ENCODE measurements around the gene PDE3B. TPM values are rescaled to one million over a fixed set of nuclear protein-coding genes. Genes with fewer than 3 reads are reported as not detected.
"Not testable (repeated sequence)": the region's sequence is repeated elsewhere in the genome, so short reads cannot be mapped to it uniquely, and the experiment has no call there.

The PDE3B gene
- 1 to 10 TPM; 6.8 to 8.8 (median 7.3) TPM for polyA plus RNA-seq (ENCODE audit: insufficient read length in 4 of 4)

DNA sequence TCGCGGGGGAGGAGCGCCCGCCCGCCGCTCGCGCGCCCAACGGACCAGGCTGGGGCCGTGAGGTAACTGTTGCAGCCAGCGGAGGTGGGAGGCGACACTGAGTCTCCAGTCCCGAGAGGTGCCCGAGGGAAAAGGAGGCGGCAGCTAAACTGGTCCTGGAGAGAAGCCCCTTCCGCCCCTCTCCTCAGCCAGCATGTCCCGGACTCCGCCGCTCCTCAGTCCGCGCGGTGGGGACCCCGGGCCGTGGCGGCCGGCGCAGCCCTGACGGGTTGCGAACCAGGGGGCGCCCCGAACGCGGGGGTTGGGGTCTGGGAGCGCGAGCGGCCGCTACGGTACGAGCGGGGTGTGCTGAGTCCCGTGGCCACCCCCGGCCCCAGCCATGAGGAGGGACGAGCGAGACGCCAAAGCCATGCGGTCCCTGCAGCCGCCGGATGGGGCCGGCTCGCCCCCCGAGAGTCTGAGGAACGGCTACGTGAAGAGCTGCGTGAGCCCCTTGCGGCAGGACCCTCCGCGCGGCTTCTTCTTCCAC is at the start of gene PDE3B:
PDE3B (plus strand) TSS at position 108 of the 529 bp plus-strand sequence; CDS start at position 380, 272 bp downstream.
- peak in 3 of 4 donors; percentile 37 to 64 (median 41) for DNase-seq (ENCODE audit: low read depth in 4 of 4, low spot score in 2 of 4)

DNA sequence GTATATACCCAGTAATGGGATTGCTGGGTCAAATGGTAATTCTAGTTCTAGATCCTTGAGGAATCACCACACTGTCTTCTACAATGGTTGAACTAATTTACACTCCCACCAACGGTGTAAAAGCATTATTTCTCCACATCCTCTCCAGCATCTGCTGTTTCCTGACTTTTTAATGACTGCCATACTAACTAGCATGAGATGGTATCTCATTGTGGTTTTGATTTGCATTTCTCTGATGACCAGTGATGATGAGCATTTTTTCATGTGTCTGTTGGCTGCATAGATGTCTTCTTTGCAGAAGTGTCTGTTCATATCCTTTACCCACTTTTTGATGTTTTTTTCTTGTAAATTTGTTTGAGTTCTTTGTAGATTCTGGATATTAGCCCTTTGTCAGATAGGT is 48.3 kb upstream of the PDE3B start:
- DNase-seq (ENCODE audit: low read depth in 4 of 4, low spot score in 2 of 4) = not testable (repeated sequence)

DNA sequence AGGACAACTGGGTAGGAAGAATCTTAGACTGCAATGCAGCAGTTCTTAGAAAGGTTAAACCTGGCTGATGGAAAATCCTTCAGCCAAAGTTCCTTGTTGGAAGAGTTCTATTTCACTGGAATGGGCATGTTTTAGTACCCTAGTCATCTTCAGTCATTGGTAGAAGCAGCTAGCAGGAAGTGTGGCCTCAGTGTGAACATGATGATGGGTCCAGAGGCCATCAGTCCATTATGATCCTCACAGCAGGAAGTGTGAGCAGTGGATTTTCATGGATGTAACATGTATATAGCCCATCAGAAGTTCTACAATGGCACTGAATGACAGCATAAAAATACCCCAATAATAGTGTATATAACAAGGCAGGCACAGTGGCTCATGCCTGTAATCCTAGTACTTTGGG is 35.9 kb upstream of the PDE3B start:
- DNase-seq (ENCODE audit: low read depth in 4 of 4, low spot score in 2 of 4) = no peak

DNA sequence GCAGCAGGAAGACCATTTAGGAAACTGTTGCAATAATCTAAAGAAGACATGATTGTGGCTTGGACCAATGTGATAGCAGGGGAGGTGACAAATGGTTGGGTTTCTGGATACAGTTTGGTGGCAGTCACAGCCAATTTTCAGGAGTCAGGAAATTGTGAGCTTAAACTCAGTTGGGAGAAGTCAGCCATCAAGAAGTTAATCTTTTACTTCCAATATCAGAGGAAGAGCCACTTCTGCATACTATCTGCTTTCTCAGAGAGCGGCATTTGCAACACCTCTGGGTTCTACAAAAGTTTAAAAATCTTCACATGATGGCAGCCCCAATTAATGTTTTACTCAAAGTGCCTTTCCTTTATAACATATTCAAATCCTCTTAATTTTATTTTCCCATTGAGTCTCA is 33.7 kb upstream of the PDE3B start:
- no peak for DNase-seq (ENCODE audit: low read depth in 4 of 4, low spot score in 2 of 4)

DNA sequence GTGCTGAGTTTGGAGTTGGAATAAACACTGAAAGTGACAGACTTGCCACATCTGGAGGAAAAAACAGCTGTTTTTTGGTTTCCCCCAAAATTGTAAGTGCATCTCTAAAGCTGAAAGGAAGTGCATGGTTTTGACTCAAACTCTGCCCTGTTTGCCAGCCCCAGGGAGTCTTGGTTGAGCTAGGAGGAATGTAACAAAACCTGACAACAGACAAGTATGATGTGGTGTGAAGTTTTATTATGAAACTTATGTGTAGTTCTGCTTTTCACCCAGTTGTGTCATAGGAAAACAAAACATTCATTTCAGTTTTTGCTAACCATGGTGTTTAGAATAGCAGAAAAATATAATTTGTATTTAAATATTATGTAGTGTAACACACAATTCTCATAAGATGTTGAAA is 31.7 kb upstream of the PDE3B start:
- no peak for DNase-seq (ENCODE audit: low read depth in 4 of 4, low spot score in 2 of 4)

DNA sequence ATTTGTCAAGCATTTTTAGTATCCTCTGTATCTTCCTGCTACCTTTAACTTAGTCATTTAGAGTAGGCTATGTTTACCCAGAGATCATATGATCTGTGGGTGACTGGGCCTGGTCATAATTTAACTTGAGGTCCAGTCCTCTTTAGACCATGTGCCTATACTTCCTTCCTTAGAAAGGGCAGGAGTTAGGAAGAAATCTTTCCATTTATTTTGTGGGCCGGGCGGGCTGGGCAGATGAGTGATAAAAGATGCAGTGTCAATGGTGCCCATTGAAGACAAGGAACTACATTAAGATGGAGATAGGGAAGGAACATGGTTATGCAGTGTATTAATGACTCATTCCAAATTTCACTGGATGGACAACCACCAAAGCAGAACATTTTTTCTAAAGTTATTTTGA is 30.9 kb upstream of the PDE3B start:
- no peak for DNase-seq (ENCODE audit: low read depth in 4 of 4, low spot score in 2 of 4)

DNA sequence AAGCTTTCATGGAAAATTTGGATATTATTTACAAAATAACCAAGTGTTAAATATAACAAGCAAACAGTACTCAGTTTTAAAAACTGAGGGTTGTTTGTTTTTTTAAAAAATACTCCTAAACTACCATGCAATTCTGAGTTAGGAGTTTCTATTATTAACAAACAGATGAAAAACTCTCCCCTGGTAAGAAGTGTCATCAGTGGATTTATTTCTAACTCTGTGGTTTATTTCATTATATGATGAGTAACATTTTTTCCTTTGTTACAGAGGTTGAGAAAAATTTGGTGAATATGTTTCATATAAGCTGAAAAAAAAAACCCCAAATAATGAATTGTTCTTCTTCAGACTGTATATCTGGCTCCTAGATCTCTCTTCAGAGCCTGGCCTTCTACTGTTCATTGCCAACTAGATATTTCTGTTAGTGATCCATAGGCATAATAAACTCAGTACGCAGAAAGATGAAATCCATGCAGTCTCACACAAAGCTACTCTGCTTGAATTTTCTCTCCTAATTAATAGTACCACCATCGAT is 29.4 kb upstream of the PDE3B start:
- no peak for DNase-seq (ENCODE audit: low read depth in 4 of 4, low spot score in 2 of 4)

DNA sequence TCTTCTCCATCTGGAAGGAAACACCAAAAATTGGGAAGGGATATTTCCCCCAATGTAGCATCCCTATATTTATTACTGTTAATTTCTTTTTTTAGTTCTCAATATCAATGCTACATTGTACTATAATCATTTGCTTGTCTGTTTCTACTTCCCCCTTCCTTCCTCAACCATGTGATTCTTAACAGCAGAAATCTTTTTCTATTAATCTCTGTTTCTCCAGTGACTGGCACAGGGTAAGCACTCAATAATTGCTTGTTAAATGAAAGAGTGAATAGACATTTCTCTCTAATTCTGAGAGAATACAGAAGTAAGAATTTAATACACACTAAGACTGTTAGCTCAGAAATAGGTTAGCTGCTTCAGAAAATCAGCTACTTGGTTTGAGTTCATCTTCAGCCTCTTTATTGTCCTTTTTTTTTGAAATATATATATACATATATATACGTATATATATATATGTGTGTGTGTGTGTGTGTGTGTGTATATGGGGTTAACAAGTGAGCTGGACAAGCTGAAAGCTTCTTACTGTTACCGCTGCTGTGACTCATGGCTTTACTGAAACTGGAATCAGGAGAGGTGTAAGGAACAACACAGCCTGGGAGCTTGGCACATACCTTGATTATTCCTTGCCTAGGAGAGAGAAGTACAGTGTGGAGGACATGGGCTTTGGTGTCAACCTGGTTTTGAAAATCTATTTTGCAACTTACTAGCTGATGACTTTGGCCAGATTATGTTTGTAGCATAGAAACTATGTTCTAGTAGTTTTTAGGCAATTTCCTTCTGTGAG is 26.2 kb upstream of the PDE3B start:
- no peak for DNase-seq (ENCODE audit: low read depth in 4 of 4, low spot score in 2 of 4)

DNA sequence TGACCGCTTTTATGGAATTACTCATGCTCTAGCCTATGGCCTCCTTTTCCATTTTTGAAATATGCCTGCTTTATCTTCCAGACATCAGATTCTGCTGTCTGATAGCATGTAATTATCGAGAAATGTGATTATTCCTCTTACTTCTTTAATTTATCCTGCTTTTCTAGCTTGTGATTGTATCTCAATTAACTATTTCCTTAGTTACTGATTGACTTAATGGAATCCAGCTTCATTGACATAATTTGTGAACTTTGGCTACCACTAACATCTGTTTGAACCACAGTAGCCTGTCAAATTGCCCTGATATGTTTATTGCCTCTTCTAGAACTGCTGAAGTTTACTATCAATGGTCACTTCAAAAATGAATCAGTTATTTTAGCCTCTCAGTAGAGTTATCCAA is 25.5 kb upstream of the PDE3B start:
- DNase-seq (ENCODE audit: low read depth in 4 of 4, low spot score in 2 of 4) = no peak

DNA sequence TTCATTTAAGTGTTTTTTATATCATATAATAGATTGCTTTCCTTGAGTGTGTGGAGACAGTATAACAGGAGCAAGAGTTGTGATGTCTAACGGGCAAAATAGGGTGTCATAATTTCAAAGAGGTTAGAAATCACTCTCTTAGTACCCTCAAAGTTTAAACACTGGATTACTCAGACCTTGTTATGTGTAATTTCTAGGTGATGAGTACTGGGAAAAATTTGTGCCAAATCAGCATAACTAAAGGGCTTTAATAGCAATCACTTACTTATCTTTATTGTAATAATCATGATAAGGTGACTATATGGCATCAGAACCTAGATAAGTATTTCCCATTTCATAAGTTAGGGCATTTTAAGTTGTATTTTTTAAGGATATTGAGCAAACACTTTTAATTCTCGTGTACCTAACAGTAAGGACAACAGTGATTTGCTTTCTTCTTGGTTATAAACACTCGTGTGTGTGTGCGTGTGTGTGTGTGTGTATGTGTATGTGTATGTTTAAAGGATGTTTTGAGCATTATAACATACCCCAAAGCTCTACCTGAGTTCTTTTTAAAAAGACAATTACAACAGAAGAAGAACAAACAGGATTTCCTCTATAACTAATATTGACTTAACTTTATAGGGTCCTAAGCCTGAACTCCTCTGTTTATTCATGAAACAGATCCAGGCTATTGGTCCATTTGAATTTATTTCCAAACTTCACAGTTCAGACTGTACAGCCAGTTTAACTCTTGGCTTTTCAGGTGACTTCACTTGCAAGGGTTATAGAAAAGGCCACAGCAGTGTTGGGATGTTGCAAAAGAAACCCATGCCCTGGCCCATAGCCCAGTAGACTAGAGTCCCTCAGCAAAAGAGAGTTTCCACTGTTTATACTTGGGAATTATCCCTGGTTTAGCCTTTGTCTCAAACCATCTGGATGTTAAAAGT is 23.7 kb upstream of the PDE3B start:
- DNase-seq (ENCODE audit: low read depth in 4 of 4, low spot score in 2 of 4) = no peak

DNA sequence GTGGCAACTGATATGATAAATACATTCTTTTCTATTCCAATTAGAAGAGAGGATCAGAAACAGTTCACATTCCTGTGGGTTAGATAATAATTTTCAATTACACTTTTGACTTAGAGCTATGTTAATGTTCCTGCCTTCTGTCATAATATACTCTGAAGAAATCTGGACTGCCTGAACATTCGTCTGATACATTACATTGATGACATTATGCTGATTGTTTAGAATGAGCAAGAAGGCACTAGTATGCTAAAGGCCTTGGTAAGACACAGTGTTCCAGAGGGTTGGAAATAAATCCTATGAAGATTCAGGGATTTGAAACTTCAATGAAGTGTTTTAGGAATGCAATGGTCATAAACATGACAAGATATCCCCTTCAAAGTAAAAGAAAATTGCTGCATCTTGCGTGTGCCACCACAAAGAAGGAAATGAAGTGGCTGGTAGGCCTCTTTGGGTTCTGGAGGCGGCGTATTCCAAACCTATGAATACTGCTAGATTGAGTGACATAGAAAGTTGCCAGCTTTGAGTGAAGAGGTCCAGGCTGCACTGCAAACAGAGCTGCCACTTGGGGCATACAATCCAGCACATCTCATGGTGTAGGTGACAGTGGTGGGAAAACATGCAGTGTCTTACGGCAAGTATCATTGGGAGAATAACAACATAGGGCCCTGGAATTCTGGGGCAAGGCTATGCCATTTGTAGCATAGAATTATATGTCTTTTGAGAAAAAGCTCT is 21.2 kb upstream of the PDE3B start:
- DNase-seq (ENCODE audit: low read depth in 4 of 4, low spot score in 2 of 4) = no peak

DNA sequence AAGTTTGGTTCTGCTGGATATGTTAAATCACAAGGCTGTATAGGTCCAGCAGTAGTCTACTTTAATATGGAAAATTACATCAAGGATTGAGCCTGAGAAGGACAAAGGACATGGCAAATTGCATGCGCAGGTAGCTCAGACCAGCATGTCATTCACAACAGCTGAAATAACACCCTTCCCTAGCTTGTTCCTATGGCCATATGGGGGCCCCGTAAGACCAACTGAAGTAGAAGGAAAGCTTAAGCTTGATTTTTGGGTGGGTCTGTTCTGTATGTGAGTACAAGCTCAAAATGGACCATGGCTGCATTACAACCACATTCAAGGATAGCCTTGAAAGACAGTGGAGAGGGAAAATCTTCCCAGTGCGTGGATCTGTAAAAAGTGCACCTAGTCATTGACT is 20.6 kb upstream of the PDE3B start:
- no peak for DNase-seq (ENCODE audit: low read depth in 4 of 4, low spot score in 2 of 4)

DNA sequence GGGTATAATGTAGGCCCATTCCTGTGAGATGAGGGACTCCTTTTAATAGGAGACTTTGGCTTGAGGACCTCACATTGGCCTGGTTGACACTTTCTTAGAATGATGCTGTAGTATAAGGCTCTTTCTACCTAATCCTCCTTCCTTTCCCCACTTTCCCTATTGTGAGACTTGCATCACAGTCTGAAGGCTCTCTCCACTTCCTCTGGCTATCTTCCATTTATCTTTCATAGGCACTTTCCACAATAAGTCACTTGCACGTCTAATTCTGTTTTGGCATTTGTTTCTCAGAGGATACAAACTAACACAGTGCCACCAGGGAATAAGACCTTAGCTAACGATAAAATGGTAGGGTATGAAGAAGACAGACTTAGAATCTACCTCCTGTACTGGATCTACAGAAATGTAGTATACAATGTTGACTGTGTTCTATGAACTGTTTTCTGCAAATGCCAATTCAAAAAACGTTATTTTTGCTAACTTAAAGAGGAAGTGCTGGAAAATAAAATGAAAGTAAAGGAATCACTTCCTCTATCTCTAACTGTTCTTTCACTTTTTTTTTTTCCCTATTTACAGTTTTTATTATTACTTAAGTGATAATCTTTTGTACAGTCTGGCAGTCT is 17.9 kb upstream of the PDE3B start:
- no peak for DNase-seq (ENCODE audit: low read depth in 4 of 4, low spot score in 2 of 4)

DNA sequence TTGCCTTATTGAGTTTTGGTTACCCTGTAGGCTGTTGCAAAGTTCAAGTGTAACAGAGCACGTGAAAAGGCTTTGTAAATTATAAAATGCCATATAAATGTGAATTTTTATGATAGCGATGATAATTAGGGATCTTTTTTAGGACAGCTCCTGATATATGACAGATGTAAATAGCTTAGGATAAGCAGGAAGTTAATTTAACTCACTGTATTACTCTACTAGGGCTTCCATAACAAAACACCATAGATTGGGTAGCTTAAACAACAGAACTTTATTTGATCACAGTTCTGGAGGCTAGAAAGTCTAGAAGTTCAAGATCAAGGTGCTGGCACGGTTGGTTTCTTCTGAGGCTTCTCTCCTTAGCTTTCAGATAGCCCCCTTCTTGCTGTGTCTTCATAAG is 17.0 kb upstream of the PDE3B start:
- no peak for DNase-seq (ENCODE audit: low read depth in 4 of 4, low spot score in 2 of 4)

DNA sequence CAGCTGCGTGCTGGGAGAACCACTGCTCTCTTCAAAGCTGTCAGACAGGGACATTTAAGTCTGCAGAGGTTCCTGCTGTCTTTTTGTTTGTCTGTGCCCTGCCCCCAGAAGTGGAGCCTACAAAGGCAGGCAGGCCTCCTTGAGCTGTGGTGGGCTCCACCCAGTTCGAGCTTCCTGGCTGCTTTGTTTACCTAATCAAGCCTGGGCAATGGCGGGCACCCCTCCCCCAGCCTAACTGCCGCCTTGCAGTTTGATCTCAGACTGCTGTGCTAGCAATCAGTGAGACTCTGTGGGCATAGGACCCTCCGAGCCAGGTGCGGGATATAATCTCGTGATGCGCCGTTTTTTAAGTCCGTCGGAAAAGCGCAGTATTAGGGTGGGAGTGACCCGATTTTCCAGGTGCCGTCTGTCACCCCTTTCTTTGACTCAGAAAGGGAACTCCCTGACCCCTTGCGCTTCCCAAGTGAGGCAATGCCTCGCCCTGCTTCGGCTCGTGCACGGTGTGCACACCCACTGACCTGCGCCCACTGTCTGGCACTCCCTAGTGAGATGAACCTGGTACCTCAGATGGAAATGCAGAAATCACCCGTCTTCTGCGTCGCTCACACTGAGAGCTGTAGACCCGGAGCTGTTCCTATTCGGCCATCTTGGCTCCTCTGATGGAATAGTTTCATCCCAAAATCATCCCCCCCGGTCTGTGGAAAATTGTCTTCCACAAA is 9.9 kb upstream of the PDE3B start:
- DNase-seq (ENCODE audit: low read depth in 4 of 4, low spot score in 2 of 4) = not testable (repeated sequence)

DNA sequence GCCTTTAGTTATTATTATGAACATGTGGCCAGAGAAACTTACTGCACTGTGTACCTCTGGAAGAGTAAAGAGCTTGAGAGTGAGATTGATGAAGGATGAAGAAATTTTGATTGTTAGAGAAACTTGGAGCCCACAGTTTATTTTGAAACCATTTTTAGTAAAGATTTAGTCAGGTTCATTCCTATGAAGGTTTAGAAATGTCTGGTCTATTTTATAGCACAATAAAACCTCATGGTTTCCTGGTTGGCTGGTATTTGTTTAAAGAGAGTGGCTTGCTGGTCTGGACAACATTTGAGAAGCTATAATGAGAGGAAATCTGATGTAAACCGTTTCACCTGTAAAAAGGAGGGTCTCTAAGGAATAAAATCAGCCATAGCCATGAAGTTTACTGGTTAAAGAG is 8.8 kb upstream of the PDE3B start:
- no peak for DNase-seq (ENCODE audit: low read depth in 4 of 4, low spot score in 2 of 4)

DNA sequence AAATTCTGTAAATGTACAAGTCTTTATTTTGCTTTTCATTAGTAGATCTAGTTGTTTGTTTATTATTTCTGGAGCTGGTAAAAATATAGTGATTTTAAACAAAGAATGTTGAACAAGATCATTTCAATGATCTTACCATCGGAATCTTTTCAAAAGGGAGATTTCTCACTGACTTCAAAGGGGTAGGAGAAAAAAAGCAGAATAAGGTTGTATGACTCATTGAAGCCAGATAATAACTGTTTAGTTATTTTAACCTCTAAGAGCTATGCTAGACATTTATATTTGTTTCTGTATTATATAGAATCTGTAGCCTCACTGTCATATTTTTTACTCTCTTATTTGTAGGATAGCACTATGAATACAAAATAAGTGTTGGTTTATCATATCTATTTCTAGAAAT is 8.1 kb upstream of the PDE3B start:
- no peak for DNase-seq (ENCODE audit: low read depth in 4 of 4, low spot score in 2 of 4)

DNA sequence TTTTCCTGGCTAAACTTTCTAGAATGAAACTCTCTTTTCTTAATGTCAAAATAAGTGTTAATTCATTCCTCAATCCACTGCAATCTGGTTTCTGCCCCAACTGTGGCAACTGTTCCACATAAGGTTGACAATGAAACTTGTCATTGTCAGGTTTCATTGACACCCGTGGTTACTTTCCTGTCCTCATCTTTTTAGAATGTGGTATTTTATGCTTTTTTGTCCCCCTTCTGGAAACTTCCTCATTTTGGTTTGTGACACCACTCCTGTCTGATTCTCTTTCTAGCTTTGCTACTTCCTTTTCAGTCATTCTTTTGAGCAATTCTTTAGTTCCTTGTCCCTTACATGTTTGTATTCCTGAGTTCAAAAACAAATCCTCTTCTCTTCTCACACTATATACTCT is 7.5 kb upstream of the PDE3B start:
- no peak for DNase-seq (ENCODE audit: low read depth in 4 of 4, low spot score in 2 of 4)

DNA sequence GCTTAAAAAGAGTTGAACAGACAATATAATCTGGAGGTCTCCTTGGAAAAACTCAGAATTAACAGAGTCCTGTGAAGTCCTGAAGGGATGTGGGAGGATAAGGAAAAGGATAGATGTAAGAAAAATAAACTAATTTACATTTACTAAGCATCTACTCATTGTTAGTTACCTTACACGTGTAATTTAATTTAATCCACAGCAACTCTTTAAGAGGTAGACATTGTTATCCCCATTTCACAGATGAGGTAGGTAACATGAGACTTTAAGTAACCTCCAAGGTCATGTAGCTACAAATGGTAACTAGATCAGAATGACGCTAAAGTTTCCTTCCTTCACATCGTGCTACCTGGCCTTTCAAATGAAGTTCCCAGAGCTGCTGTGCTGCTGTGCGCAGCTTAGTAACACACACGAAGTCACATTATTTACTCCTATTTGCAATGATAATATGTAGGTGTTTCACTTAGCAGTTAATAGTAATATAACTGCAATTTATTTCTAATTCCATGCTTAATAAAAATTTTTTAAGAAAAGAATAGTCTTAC is 5.7 kb upstream of the PDE3B start:
- no peak for DNase-seq (ENCODE audit: low read depth in 4 of 4, low spot score in 2 of 4)

Data from left renal cortex interstitium (tissue), 4 donors.